ENCODE measurements around the gene C11orf16.

GRCh38 chr11:8971924-8972316 is 39.2 kb upstream of the C11orf16 start:
- TF ChIP-seq CTCF (IDR thresholded peaks at IDR 0.05): no peak
- no peak for TF ChIP-seq EP300 (IDR thresholded peaks at IDR 0.05)
- no peak for TF ChIP-seq POLR2A (IDR thresholded peaks at IDR 0.05)
